Measurements from ENCODE around the gene OR1K1.
"Not testable (repeated sequence)": the region's sequence is repeated elsewhere in the genome, so short reads cannot be mapped to it uniquely, and the experiment has no call there.

The OR1K1 gene

GRCh38 chr9:122797316-122798063 is 2.4 kb upstream of the OR1K1 start:
- no peak for DNase-seq
- Histone ChIP-seq H3K27ac (ENCODE audit: insufficient read depth in 1 of 2, low read depth in 1 of 2, low read length in 2 of 2, poor library complexity in 1 of 2, severe bottlenecking in 2 of 2) (no peak overlapping the region), H3K27me3 (replicated peaks in 2 of 5; ENCODE audit: control insufficient read depth in 4 of 5, insufficient read depth in 5 of 5, low read length in 4 of 5) (no peaks in the 10 kb centered on the region), H3K4me3 (ENCODE audit: control insufficient read depth in 1 of 7, extremely low read depth in 1 of 7, insufficient read depth in 4 of 7, low read depth in 2 of 7, low read length in 6 of 7) (no peak overlapping the region), H3K4me1 (ENCODE audit: control extremely low read depth in 1 of 4, control insufficient read depth in 4 of 4, insufficient read depth in 4 of 4, low read length in 3 of 4) (peaks cover 0 to 4% (median 0%) of the 10 kb centered on the region in 4 experiments), H3K36me3 (ENCODE audit: control insufficient read depth in 4 of 4, insufficient read depth in 4 of 4, low read length in 3 of 4) (no peaks in the 10 kb centered on the region), H3K9me3 (ENCODE audit: control extremely low read depth in 1 of 5, control insufficient read depth in 4 of 5, insufficient read depth in 2 of 5, low read depth in 1 of 5, low read length in 4 of 5) (no peaks in the 10 kb centered on the region)
- WGBS (ENCODE audit: insufficient coverage) = 100% methylated on average over 6 of the region's 6 CpGs
- CTCF ChIA-PET = no interaction called here
- POLR2A ChIA-PET = no interaction called here

GRCh38 chr9:122806661-122807060 is 6.7 kb downstream of the OR1K1 start:
- Histone ChIP-seq H3K27me3 (replicated peaks in 2 of 5; ENCODE audit: control insufficient read depth in 4 of 5, insufficient read depth in 5 of 5, low read length in 4 of 5) (no peaks in the 10 kb centered on the region), H3K4me1 (ENCODE audit: control extremely low read depth in 1 of 4, control insufficient read depth in 4 of 4, insufficient read depth in 4 of 4, low read length in 3 of 4) (peaks cover 0 to 7% (median 5%) of the 10 kb centered on the region in 4 experiments), H3K9me3 (ENCODE audit: control extremely low read depth in 1 of 5, control insufficient read depth in 4 of 5, insufficient read depth in 2 of 5, low read depth in 1 of 5, low read length in 4 of 5) (peaks cover 0 to 4% (median 0%) of the 10 kb centered on the region in 5 experiments), H3K4me3 (ENCODE audit: control insufficient read depth in 1 of 7, extremely low read depth in 1 of 7, insufficient read depth in 4 of 7, low read depth in 2 of 7, low read length in 6 of 7) (no peak overlapping the region), H3K36me3 (ENCODE audit: control insufficient read depth in 4 of 4, insufficient read depth in 4 of 4, low read length in 3 of 4) (peaks cover 0 to 2% (median 0%) of the 10 kb centered on the region in 4 experiments), H3K27ac (ENCODE audit: insufficient read depth in 1 of 2, low read depth in 1 of 2, low read length in 2 of 2, poor library complexity in 1 of 2, severe bottlenecking in 2 of 2) (no peak overlapping the region)
- WGBS (ENCODE audit: insufficient coverage) = no CpG with 5 or more reads among the region's 4 CpGs
- ChIA-PET CTCF (interaction anchor here (2.8 to 6.7 kb wide), 2 partner anchors 342 to 709 kb away, joined by 13 to 57 read pairs; no protein-coding TSS in a partner anchor), POLR2A (no interaction called here)
- no peak for DNase-seq

DNA sequence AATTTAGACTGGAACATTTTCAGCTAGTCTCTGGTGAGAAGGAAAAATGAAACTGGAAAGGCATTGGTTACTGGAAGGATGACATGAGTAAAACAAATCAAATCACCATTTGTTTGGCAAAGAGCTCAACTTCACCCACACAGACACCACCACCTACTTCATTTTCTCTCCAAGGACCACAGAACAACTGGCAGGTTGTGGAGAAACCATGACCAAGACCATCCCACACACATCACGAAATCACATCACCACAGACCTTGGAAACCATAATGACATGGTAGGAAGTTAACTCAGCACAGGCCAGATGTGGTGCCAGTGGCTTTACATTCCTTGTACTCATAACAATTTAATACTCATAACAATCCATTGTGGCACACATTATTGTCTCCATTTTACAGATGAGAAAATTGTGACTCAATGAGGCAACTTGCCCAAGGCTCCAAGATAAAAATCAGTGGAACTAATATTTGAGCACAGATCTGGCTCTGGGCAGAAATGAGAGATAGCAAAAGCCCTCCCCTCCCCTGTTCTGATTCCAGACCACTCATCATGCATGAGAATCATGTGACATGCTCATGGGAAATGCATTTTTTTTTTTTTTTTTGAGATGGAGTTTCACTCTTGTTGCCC is 7.5 kb downstream of the OR1K1 start:
- DNase-seq = peak in 2 of 3 donors; percentile 15 to 21
- POLR2A ChIA-PET = no interaction called here

DNA sequence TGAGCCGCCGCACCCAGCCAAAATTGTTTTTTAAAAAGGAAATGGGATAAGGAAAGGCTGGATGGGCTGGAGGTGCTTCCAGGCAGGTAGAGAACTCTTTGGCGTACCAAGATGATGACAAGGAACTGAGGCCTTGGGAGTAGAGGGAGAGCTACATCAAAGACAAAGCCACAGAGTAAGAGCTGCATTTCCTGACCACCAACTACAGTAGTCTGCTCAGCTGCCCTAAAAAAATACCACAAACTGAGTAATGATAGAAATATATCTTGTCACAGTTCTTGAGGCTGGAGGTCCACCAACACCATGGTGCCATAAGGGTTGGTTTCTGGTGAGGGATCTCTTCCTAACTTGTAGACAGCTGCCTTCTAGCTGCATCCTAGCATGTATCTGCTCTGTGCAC is 8.2 kb downstream of the OR1K1 start:
- H3K27ac ChIP-seq (ENCODE audit: insufficient read depth in 1 of 2, low read depth in 1 of 2, low read length in 2 of 2, poor library complexity in 1 of 2, severe bottlenecking in 2 of 2) = no peak overlapping the region
- H3K27me3 ChIP-seq (replicated peaks in 2 of 5; ENCODE audit: control insufficient read depth in 4 of 5, insufficient read depth in 5 of 5, low read length in 4 of 5) = no peaks in the 10 kb centered on the region
- peaks cover 0 to 2% (median 0%) of the 10 kb centered on the region in 4 experiments for H3K36me3 ChIP-seq (ENCODE audit: control insufficient read depth in 4 of 4, insufficient read depth in 4 of 4, low read length in 3 of 4)
- ChIA-PET POLR2A (no interaction called here), CTCF (interaction anchor here (1.0 to 6.7 kb wide), 5 partner anchors 344 to 1112 kb away, joined by 3 to 57 read pairs (median 10); no protein-coding TSS in a partner anchor)
- no peak overlapping the region for H3K4me3 ChIP-seq (ENCODE audit: control insufficient read depth in 1 of 7, extremely low read depth in 1 of 7, insufficient read depth in 4 of 7, low read depth in 2 of 7, low read length in 6 of 7)
- peak in 2 of 3 donors; percentile 11 to 32 for DNase-seq
- H3K4me1 ChIP-seq (ENCODE audit: control extremely low read depth in 1 of 4, control insufficient read depth in 4 of 4, insufficient read depth in 4 of 4, low read length in 3 of 4) = peaks cover 0 to 7% (median 5%) of the 10 kb centered on the region in 4 experiments
- WGBS (ENCODE audit: insufficient coverage) = 92% methylated on average over 3 of the region's 3 CpGs
- peaks cover 0 to 4% (median 0%) of the 10 kb centered on the region in 5 experiments for H3K9me3 ChIP-seq (ENCODE audit: control extremely low read depth in 1 of 5, control insufficient read depth in 4 of 5, insufficient read depth in 2 of 5, low read depth in 1 of 5, low read length in 4 of 5)

More for the DNA sequence above, 7.5 kb downstream of the OR1K1 start:
- no peak overlapping the region for H3K4me3 ChIP-seq (ENCODE audit: control insufficient read depth in 1 of 7, extremely low read depth in 1 of 7, insufficient read depth in 4 of 7, low read depth in 2 of 7, low read length in 6 of 7)
- H3K27ac ChIP-seq (ENCODE audit: insufficient read depth in 1 of 2, low read depth in 1 of 2, low read length in 2 of 2, poor library complexity in 1 of 2, severe bottlenecking in 2 of 2) = no peak overlapping the region
- no peaks in the 10 kb centered on the region for H3K27me3 ChIP-seq (replicated peaks in 2 of 5; ENCODE audit: control insufficient read depth in 4 of 5, insufficient read depth in 5 of 5, low read length in 4 of 5)
- 100% methylated on average over 1 of the region's 1 CpG for WGBS (ENCODE audit: insufficient coverage)
- H3K4me1 ChIP-seq (ENCODE audit: control extremely low read depth in 1 of 4, control insufficient read depth in 4 of 4, insufficient read depth in 4 of 4, low read length in 3 of 4) = peaks cover 0 to 7% (median 5%) of the 10 kb centered on the region in 4 experiments
- H3K36me3 ChIP-seq (ENCODE audit: control insufficient read depth in 4 of 4, insufficient read depth in 4 of 4, low read length in 3 of 4) = peaks cover 0 to 2% (median 0%) of the 10 kb centered on the region in 4 experiments
- CTCF ChIA-PET = interaction anchor here (2.8 to 6.7 kb wide), 2 partner anchors 343 to 709 kb away, joined by 13 to 57 read pairs; no protein-coding TSS in a partner anchor
- peaks cover 0 to 4% (median 0%) of the 10 kb centered on the region in 5 experiments for H3K9me3 ChIP-seq (ENCODE audit: control extremely low read depth in 1 of 5, control insufficient read depth in 4 of 5, insufficient read depth in 2 of 5, low read depth in 1 of 5, low read length in 4 of 5)

DNA sequence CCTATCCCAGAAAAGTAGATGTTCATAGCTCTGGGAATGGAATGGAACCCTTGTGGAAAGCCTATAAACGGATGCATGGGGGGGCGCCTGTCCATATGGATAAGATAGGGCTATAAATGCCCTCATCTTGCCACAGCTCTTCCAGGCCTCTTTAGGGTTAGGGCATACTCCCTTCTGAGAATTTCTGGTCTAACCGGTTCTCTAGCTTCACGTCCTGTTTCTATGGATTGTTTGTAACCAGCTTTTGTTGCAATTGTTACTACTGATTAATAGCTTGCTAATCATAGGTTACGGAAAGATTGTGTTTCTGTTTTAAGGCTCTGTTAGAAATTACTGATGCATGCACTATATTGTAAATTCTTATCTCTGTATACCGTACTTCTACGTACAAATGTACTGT is 9.3 kb downstream of the OR1K1 start:
- POLR2A ChIA-PET; H3K4me1 ChIP-seq (ENCODE audit: control extremely low read depth in 1 of 4, control insufficient read depth in 4 of 4, insufficient read depth in 4 of 4, low read length in 3 of 4); H3K36me3 ChIP-seq (ENCODE audit: control insufficient read depth in 4 of 4, insufficient read depth in 4 of 4, low read length in 3 of 4); H3K27me3 ChIP-seq (replicated peaks in 2 of 5; ENCODE audit: control insufficient read depth in 4 of 5, insufficient read depth in 5 of 5, low read length in 4 of 5); H3K9me3 ChIP-seq (ENCODE audit: control extremely low read depth in 1 of 5, control insufficient read depth in 4 of 5, insufficient read depth in 2 of 5, low read depth in 1 of 5, low read length in 4 of 5); H3K4me3 ChIP-seq (ENCODE audit: control insufficient read depth in 1 of 7, extremely low read depth in 1 of 7, insufficient read depth in 4 of 7, low read depth in 2 of 7, low read length in 6 of 7); H3K27ac ChIP-seq (ENCODE audit: insufficient read depth in 1 of 2, low read depth in 1 of 2, low read length in 2 of 2, poor library complexity in 1 of 2, severe bottlenecking in 2 of 2); DNase-seq: not testable (repeated sequence)
- 90% methylated on average over 2 of the region's 7 CpGs for WGBS (ENCODE audit: insufficient coverage)
- CTCF ChIA-PET = interaction anchor here (1.0 to 6.7 kb wide), 6 partner anchors 345 to 1113 kb away, joined by 3 to 57 read pairs (median 6); no protein-coding TSS in a partner anchor

GRCh38 chr9:122810306-122810946 is 10.5 kb downstream of the OR1K1 start:
- 8% methylated on average over 2 of the region's 8 CpGs for WGBS (ENCODE audit: insufficient coverage)
- peak; percentile 79 to 91 (median 85) for DNase-seq
- POLR2A ChIA-PET = no interaction called here

More at GRCh38 chr9:122810306-122810946, 10.5 kb downstream of the OR1K1 start:
- H3K4me3 ChIP-seq (ENCODE audit: control insufficient read depth in 1 of 7, extremely low read depth in 1 of 7, insufficient read depth in 4 of 7, low read depth in 2 of 7, low read length in 6 of 7) = no peak overlapping the region
- no peak overlapping the region for H3K27ac ChIP-seq (ENCODE audit: insufficient read depth in 1 of 2, low read depth in 1 of 2, low read length in 2 of 2, poor library complexity in 1 of 2, severe bottlenecking in 2 of 2)
- no peaks in the 10 kb centered on the region for H3K27me3 ChIP-seq (replicated peaks in 2 of 5; ENCODE audit: control insufficient read depth in 4 of 5, insufficient read depth in 5 of 5, low read length in 4 of 5)
- H3K9me3 ChIP-seq (ENCODE audit: control extremely low read depth in 1 of 5, control insufficient read depth in 4 of 5, insufficient read depth in 2 of 5, low read depth in 1 of 5, low read length in 4 of 5) = peaks cover 0 to 4% (median 0%) of the 10 kb centered on the region in 5 experiments
- peaks cover 2 to 14% (median 7%) of the 10 kb centered on the region in 4 experiments for H3K4me1 ChIP-seq (ENCODE audit: control extremely low read depth in 1 of 4, control insufficient read depth in 4 of 4, insufficient read depth in 4 of 4, low read length in 3 of 4)
- CTCF ChIA-PET = interaction anchor here (0.8 to 6.7 kb wide), 12 partner anchors 9 to 737 kb away, joined by 3 to 57 read pairs (median 4); no protein-coding TSS in a partner anchor
- no peaks in the 10 kb centered on the region for H3K36me3 ChIP-seq (ENCODE audit: control insufficient read depth in 4 of 4, insufficient read depth in 4 of 4, low read length in 3 of 4)

Data from common myeloid progenitor, CD34-positive (primary cell).